Adrenal gland (tissue), 12 donors: ENCODE results near the gene NMT1. TPM values are rescaled to one million over a fixed set of nuclear protein-coding genes. Genes with fewer than 3 reads are reported as not detected.
"Not testable (repeated sequence)": the region's sequence is repeated elsewhere in the genome, so short reads cannot be mapped to it uniquely, and the experiment has no call there.

Source experiments
- DNase-seq, 7 donors: peaks; one replicate each; pipeline ENCODE4 v3.0.0-alpha.2; 2019 to 2020
- H3K27ac ChIP-seq, 5 donors: fragments of 200-600 bp; sonication (generic) in 4 of 5; 1 replicate in 3 of 5; 2 replicates in 2 of 5; pipeline versions ENCODE4 v1.5.1 to v1.8.0; 2016 to 2020; ENCODE audit warnings: mild to moderate bottlenecking in 1 of 5
- H3K27me3 ChIP-seq: fragments of 200-600 bp; 2 replicates; pipeline ENCODE4 v1.8.0; 2021
- H3K36me3 ChIP-seq, 2 donors: fragments of 200-600 bp; replicated peaks in 1 of 2; 1 replicate in 1 of 2; 2 replicates in 1 of 2; pipeline versions ENCODE4 v1.5.1 to v1.8.0; 2018 to 2022
- H3K4me1 ChIP-seq, 2 donors: fragments of 200-600 bp; replicated peaks in 1 of 2; 1 replicate in 1 of 2; 2 replicates in 1 of 2; pipeline versions ENCODE4 v1.5.1 to v1.8.0; 2018 to 2021
- H3K4me3 ChIP-seq, 4 donors: fragments of 200-600 bp; sonication (generic) in 3 of 4; one replicate each; pipeline ENCODE4 v1.5.1; 2016 to 2018
- H3K9me3 ChIP-seq, 3 donors: fragments of 200-600 bp; sonication (generic) in 1 of 3; replicated peaks in 1 of 3; 1 replicate in 2 of 3; 2 replicates in 1 of 3; pipeline versions ENCODE4 v1.5.1 to v1.8.0; 2016 to 2021
- POLR2A ChIP-seq, 2 donors: fragments of 450-650 bp; IDR thresholded peaks; one replicate each; pipeline ENCODE4 v1.6.1; 2017; ENCODE audit warnings: antibody characterized with exemption in 2 of 2, mild to moderate bottlenecking in 2 of 2, moderate library complexity in 1 of 2
- WGBS, 4 donors: extraction: QIAGEN DNeasy Blood & Tissue Kit in 2 of 4; methylation state at CpG; one replicate each; pipeline versions ENCODE4 v1.1.5 to v1.1.7; 2013 to 2017; 5-methylcytosine and 5-hydroxymethylcytosine counted together
- intact Hi-C, 2 donors: fragments of 100-400 bp; cut with DNase I; formaldehyde crosslinking; loops; one replicate each; pipeline versions ENCODE4 v1.14.1 to v1.15.0; 2022 to 2023
- polyA plus RNA-seq, 3 donors: library from polyadenylated mRNA; stranded (reverse); fragments of 200-250 nt in 2 of 3; fragments of 350-450 nt in 1 of 3; fragmentation: Illumina TruSeq in 1 of 3; extraction: RNeasy Lipid Tissue Mini Kit (QIAGEN cat#74804) in 1 of 3; gene quantifications; one replicate each; pipeline ENCODE4 v1.2.3, GENCODE V29; 2013 to 2014
- total RNA-seq, 9 donors: library from RNA; depleted of rRNA in 4 of 9; stranded (reverse); fragments of >200 nt in 4 of 9; fragments of 120-200 nt in 1 of 9; fragmentation: NEBNext Ultra II Directional in 1 of 9; extraction: Animal tissue kit (Norgen Biotek cat#: 25700) in 1 of 9; gene quantifications; one replicate each; pipeline versions ENCODE4 v1.1.0 to v1.2.4, GENCODE V29; 2013 to 2023
- TF ChIP-seq, protein P1 (sequence below), 6 experiments: fragments of 450-650 bp in 4 of 6; fragments of 200-600 bp in 2 of 6; sonication (generic) in 1 of 6; IDR thresholded peaks; 1 replicate in 5 of 6; 2 replicates in 1 of 6; pipeline versions ENCODE4 v1.5.1 to v1.8.0; 2016 to 2021; ENCODE audit warnings: antibody characterized with exemption in 6 of 6, mild to moderate bottlenecking in 2 of 6, moderate library complexity in 1 of 6
- donor health status: healthy with polysubstance abuse.
- donor health status: Bipolar disorder and iron deficiency.
- donor health status: DM: yes; HTN: yes; CAD: no.
- donor health status: DM: no; HTN: no; CAD: no.
- donor health status: DM: no; HTN: no; CAD: no.
- donor health status: DM: yes; HTN: yes; CAD: no.

NMT1 gene
- total and polyA plus RNA-seq, 12 donors = 85.9 to 174 (median 136) TPM

DNA sequence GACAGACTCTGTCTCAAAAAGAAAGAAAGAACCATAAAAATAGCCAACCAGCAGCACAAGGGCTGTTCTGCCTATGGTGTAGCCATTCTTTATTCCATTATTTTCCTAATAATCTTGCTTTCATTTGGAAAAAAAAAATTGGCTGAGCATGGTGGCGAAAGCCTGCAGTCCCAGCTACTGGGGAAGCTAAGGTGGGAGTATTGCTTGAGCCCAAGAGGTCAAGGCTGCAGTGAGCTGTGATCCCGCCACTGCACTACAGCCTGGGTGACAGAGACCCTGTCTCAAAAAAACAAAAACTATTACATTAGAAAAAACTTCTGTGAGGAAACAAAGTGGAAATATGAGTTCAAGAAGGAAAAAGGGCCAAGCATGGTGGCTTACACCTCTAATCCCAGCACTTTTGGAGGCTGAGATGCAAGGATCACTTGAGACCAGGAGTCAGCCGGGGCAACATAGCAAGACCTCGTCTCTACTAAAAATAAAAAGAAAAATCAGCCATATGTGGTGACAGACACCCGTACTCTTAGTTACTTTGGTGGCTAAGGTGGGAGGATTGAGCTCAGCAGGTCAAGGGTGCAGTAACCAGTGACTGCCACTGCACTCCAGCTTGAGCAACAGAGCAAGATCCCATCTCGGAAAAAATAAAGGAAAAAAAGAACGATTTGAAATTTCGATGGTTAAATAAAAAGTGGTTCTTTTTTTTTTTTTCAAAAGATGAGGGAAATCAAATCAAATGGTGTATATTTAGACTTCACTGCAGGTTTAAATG lies 12.1 kb upstream of the NMT1 start:
- no peak for DNase-seq
- intact Hi-C loops = no loop called here
- Histone ChIP-seq H3K36me3 (no peaks in the 10 kb centered on the region), H3K27me3 (no peaks in the 10 kb centered on the region), H3K9me3 (no peaks in the 10 kb centered on the region), H3K4me1 (peaks cover 13 to 33% of the 10 kb centered on the region in 2 donors), H3K4me3 (no peak overlapping the region), H3K27ac (no peak overlapping the region)
- no peak for TF ChIP-seq POLR2A (IDR thresholded peaks at IDR 0.05)
- TF ChIP-seq, protein P1, sequence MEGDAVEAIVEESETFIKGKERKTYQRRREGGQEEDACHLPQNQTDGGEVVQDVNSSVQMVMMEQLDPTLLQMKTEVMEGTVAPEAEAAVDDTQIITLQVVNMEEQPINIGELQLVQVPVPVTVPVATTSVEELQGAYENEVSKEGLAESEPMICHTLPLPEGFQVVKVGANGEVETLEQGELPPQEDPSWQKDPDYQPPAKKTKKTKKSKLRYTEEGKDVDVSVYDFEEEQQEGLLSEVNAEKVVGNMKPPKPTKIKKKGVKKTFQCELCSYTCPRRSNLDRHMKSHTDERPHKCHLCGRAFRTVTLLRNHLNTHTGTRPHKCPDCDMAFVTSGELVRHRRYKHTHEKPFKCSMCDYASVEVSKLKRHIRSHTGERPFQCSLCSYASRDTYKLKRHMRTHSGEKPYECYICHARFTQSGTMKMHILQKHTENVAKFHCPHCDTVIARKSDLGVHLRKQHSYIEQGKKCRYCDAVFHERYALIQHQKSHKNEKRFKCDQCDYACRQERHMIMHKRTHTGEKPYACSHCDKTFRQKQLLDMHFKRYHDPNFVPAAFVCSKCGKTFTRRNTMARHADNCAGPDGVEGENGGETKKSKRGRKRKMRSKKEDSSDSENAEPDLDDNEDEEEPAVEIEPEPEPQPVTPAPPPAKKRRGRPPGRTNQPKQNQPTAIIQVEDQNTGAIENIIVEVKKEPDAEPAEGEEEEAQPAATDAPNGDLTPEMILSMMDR (IDR thresholded peaks at IDR 0.05) = peak in 5 of 6 experiments; percentile 9 to 32 (median 24)
- WGBS, 4 donors = 82 to 89% (median 86%) methylated on average over 8 of the region's 8 CpGs

DNA sequence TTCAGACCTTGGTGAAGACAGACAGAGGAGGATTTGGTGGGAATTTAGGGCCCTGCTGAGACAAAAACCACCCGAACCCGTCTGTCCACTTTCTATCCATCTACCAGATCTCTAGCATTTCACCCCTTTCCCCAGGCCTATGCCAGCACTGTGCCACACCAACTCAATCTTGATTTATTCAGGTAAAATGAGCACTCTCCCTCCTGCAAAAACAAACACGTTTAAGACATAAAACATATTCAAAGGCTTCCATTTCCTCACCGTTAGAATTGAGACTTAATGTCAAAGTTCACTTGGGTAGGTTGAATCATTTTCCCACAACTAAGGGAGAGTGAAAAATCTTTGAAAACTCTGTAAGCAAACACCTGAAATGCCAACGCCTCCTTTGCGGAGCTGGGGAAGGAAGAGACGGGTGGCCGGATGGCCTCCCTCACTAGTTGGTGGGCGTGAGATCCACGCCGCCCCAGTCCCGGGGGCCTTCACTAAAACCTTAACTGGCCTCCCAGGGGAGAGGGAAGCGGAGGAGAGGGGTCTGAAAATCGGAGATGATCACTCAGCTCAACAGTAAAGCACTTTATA lies 10.5 kb upstream of the NMT1 start:
- WGBS, 4 donors = 4 to 11% (median 8%) methylated on average over 8 to 14 of the region's 14 CpGs
- Histone ChIP-seq H3K27ac (peak overlapping the region; percentile 69 to 98 (median 87)), H3K36me3 (no peaks in the 10 kb centered on the region), H3K27me3 (no peaks in the 10 kb centered on the region), H3K4me3 (peak overlapping the region in 3 of 4 donors; percentile 13 to 67 (median 48)), H3K4me1 (peaks cover 12 to 27% of the 10 kb centered on the region in 2 donors), H3K9me3 (no peaks in the 10 kb centered on the region)
- intact Hi-C loops = no loop called here
- no peak for DNase-seq
- TF ChIP-seq, protein P1 (IDR thresholded peaks at IDR 0.05) = no peak
- TF ChIP-seq POLR2A (IDR thresholded peaks at IDR 0.05) = no peak

GRCh38 chr17:45051060-45051719 lies 9.9 kb upstream of the NMT1 start, which contains the start of gene DCAKD:
Gene DCAKD (minus strand): TSS chr17:45051632. CDS start chr17:45034885, 16,747 bp downstream.
- DNase-seq = peak; percentile 93 to 96 (median 94)
- WGBS, 4 donors = 0 to 1% (median 1%) methylated on average over 10 to 55 of the region's 56 CpGs
- Histone ChIP-seq H3K36me3 (no peaks in the 10 kb centered on the region), H3K27ac (peak within 1 kb of the TSS; percentile 69 to 98 (median 87)), H3K27me3 (no peaks in the 10 kb centered on the region), H3K4me1 (peaks cover 12 to 27% of the 10 kb centered on the region in 2 donors), H3K4me3 (peak within 1 kb of the TSS in 3 of 4 donors; percentile 13 to 70 (median 48)), H3K9me3 (no peaks in the 10 kb centered on the region)
- TF ChIP-seq POLR2A (IDR thresholded peaks at IDR 0.05) = peak; percentile 78 to 89
- TF ChIP-seq, protein P1 (IDR thresholded peaks at IDR 0.05) = peak in 2 of 6 experiments; percentile 27 to 32
- intact Hi-C loops = no loop called here

DNA sequence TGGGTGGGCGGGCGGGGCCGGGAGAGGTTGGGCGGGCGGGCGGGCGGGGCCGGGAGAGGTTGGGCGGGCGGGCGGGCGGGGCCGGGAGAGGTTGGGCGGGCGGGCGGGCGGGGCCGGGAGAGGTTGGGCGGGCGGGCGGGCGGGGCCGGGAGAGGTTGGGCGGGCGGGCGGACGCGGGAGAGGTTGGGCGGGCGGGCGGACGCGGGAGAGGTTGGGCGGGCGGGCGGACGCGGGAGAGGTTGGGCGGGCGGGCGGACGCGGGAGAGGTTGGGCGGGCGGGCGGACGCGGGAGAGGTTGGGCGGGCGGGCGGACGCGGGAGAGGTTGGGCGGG lies 9.4 kb upstream of the NMT1 start:
- WGBS, 4 donors = 0% methylated on average over 1 to 2 of the region's 54 CpGs; no CpG with 5 or more reads in 2 of the 4 donors

More for the DNA sequence above, 9.4 kb upstream of the NMT1 start:
- peak overlapping the region in 2 of 4 donors; percentile 14 to 70 for H3K4me3 ChIP-seq
- H3K36me3 ChIP-seq, DNase-seq, H3K27me3 ChIP-seq, intact Hi-C loops, H3K9me3 ChIP-seq: not testable (repeated sequence)
- peak overlapping the region in 4 of 5 donors; percentile 64 to 92 (median 80) for H3K27ac ChIP-seq
- H3K4me1 ChIP-seq = peaks cover 12 to 25% of the 10 kb centered on the region in 2 donors
